Measurements from ENCODE around the gene DMRT1.

DNA sequence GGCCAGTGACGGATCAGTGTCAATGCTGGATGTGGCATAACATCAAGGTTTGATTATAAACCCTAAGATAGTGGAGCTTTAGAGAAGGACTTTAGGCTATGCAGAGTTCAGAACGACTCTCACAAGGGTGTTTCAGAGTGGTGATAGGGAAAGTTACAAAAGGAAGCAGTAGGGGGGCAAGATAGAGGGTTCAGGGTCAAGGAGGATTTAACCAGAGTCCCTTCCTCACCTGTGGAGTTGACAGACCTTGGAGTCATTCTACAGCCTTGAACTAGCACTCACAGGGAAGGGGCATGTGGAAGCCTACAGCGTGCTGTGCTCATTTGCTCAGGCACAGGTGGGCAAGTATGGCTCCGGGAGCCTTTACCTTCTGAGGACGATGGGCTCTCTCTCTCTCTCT is 7.9 kb downstream of the DMRT1 start:
- TF ChIP-seq, protein P1, sequence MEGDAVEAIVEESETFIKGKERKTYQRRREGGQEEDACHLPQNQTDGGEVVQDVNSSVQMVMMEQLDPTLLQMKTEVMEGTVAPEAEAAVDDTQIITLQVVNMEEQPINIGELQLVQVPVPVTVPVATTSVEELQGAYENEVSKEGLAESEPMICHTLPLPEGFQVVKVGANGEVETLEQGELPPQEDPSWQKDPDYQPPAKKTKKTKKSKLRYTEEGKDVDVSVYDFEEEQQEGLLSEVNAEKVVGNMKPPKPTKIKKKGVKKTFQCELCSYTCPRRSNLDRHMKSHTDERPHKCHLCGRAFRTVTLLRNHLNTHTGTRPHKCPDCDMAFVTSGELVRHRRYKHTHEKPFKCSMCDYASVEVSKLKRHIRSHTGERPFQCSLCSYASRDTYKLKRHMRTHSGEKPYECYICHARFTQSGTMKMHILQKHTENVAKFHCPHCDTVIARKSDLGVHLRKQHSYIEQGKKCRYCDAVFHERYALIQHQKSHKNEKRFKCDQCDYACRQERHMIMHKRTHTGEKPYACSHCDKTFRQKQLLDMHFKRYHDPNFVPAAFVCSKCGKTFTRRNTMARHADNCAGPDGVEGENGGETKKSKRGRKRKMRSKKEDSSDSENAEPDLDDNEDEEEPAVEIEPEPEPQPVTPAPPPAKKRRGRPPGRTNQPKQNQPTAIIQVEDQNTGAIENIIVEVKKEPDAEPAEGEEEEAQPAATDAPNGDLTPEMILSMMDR (conservative IDR thresholded peaks at IDR 0.05; ENCODE audit: low read depth, low read length), result no peak
- TF ChIP-seq EZH2 (IDR thresholded peaks at IDR 0.05; ENCODE audit: borderline replicate concordance, low read depth, low read length, poor library complexity, severe bottlenecking), result no peak

Measured in A673 (cell line).